Left hindlimb (tissue), 1 donor: Measurements from ENCODE around the gene DNM3.

Experiments
- DNase-seq: peaks from one replicate; pipeline ENCODE4 v3.0.0-alpha.2; 2018

DNM3 gene

DNA sequence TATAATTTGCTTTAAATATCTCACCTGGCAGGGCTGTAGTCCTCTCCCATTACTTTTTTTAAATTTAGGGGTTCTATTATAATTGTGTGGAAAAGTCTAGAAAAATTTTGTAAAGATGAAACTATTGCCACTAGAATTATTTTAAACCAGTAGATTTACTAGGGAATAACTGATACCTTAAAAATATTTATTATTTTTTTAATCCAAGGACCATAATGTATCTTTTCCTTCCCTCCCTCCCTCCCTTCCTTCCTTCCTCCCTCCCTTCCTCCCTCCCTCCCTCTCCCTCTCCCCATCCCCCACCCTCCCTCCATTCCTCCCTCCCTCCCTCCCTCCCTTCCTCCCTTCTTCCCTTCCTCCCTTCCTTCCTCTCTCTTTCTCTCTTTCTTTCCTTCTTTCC is 90.5 kb downstream of the DNM3 start:
- DNase-seq = no peak

DNA sequence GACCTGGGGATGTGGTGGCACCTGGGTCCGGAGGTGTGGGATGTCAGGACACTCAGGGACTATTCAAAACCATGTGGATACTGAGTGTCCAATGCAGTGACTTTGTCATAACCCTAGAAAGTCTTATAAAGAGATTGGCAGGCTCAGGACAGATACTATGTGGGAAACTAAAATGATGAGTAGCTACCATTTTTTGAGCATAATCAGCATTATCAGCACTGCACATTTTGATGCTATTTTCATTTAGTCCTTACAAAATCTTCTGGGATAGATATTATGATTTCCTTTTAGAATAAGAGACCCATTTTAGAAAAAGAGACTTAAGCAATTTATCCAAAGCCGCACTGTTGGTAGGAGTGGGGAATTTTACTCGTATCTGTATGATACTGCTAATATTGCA is 93.4 kb downstream of the DNM3 start:
- DNase-seq = no peak

DNA sequence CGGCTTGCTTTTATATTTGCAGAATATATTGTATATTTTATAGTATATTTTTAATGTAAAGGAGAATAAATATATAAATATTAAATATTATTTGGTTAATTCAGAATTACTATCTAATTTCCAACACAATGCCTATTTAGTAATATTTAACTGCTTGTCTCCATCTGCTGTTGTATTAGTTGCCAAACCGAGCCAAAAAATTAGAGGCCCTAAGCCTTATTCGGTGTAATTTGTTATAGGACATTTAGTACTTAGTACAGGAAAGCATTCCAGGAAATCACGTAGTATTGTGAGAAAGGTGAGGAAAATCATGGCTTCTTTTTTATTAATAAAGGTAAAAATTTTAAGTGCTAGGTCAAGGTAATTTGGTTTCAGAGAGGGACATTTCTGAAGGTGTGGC is 93.8 kb downstream of the DNM3 start:
- no peak for DNase-seq

DNA sequence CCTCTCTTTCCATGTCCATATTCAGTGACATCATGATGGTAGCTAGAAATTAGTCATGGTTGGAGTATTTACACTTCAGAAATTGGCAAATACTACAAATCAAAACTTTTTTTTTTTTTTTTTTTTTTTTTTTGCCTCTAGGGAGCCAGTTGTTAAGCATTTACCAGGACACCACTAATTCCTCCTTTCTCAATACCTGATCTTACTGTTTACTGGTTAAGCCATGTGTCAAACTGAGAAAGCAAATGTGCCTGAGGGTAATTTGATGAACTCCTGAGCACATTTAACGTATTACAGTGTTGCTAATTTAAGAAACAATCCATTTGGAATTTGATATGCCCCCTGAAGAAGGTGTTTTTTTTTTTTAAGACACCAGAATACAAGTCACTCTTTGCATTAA is 94.4 kb downstream of the DNM3 start:
- DNase-seq = no peak

DNA sequence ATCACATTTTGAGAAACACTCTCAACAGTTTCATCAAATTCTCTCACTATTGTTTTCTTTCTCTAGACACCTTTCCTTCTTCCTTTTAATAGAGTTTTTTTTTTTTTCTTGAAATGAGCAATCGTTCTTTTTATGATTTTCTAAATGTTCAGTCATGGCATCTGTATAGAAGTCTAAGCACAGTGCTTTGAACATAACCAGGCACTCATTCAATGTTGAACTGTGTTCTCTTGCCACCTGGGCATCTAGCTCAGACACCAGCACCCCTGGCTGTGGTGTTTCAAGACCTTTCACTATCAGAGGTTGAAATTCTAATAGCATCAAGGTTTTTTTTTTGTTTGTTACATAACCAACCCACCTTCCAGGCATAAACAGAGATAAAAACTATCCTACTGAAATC is 96.6 kb downstream of the DNM3 start:
- no peak for DNase-seq

DNA sequence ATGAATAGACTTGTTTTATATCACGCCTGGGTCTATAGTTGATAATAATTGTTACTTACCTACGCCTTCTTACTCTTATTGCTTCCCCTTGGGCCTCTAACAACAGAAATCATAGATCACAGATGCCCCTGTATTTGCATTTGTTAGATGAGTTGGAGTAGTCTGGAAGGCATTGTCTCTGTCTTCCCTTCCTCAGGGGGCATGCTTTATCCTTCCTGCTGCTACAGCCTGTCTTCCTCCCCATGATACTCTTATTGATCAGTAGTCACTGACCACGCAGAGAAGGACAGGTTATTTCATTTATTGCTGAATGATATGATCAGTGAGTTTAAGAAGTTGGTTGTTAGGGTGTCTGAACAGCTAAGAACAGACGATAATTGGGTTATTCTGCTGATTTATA is 98.4 kb downstream of the DNM3 start:
- no peak for DNase-seq

DNA sequence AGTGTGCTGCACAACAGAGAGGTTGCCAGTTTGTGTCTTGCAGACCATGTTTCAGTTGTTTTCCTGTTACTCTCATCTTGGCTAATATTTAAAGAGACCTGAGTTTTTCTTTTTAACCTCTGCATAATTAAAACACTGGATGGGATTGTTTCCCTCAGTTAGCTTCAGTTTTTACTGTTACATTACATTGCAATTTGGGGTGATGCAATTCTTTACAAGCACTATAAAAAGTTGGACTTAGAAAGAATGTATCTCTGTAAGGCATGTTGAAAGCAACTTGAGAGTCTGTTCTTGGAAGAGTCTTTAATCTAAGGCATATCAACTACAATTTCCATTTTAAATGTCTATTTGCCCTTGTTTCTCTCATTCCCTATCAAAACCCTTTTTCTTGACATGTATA is 99.1 kb downstream of the DNM3 start:
- no peak for DNase-seq

DNA sequence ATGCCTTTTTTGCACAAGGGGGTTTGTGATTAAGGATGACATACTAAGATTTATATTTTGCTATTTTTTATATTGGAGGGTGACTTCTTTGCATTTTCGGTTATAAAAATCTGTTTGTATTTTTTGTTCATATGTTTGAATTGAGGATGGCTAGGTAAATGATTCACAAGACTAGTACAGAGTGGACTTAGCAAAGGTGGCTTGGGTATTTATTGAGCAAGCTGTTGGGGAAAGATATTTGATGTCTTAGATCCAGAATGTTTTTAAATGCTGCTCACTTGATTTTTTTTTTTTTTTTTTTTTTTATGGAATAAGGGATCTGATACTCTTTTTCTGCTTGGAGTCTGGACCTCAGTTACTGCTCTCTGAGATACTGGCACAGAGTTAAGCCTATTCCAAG is 100.6 kb downstream of the DNM3 start:
- no peak for DNase-seq

DNA sequence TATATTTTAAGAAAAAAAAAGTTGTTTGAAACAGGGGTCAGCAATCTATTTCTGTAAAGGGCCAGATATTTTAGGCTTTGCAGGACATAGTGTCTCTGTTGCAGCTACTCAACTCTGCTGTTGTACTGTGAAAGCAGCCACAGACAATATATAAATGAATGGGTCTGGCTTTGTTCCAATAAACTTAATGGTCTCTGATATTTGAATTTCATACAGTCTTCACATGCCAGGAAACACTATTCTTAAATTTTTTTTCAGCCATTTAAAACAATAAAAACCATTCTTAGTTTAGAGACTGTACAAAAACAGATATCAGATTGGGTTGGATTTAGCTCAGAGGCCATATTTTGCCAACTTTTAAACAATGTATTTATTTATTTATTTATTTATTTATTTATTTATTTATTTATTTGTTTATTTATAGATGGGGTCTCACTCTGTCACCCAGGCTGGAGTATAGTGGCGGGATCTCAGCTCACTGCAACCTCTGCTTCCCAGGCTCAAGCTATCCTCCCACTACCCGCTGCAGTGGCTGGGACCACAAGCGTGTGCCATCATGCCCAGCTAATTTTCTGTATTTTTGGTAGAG is 102.8 kb downstream of the DNM3 start:
- DNase-seq = no peak

DNA sequence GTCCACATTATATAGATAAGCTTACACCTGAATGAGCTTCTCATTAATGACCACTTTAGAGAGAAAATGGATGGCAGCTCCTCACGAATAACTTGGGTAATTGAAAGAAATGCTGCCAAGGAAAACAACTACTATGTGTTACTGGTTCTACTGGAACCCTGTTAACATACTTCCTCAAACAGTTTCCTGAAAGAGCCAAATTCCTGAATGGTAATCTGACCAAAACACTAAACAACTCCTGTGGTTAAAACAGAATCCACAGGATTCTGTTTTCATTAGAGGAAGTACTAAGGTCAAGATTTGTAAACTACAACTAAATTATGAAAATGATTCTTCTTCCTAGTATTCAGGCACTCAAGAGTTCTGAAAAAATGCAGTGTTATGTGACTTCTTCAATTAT is 107.2 kb downstream of the DNM3 start:
- no peak for DNase-seq

DNA sequence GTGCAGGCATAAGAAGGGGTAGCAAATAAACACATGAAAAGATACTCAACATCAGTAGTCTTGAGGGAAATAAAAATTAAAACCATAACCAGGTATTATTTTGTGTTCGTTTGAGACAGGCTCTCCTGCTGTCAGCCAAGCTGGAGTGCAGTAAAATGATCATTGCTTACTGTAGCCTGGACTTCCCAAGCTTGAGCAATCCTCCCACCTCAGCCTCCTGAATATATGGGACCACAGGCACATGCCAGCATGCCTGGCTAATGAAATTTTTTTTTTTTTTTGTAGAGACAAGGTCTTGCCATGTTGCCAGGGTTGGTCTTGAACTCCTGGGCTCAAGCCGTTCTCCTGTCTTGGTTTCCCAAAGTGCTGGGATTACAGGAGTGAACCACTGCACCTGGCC is 108.0 kb downstream of the DNM3 start:
- no peak for DNase-seq

DNA sequence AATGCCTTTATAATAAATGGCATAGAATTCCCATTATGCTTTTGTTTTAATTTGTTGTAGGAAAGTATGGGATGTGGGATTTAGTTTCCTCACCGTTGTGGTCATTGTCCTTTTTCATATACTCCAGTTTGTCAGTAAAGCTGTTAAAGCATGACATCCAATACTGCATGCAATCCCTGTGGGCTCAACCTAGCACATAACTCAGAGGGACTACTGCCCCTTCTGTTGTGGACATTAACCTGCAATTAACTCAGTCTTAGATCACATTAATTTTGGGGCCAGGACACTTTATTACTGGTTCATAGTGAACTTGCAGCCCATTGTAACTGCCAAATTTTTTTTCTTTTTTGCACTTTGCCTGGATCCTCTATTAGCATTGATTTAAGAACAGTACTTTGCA is 112.5 kb downstream of the DNM3 start:
- no peak for DNase-seq

DNA sequence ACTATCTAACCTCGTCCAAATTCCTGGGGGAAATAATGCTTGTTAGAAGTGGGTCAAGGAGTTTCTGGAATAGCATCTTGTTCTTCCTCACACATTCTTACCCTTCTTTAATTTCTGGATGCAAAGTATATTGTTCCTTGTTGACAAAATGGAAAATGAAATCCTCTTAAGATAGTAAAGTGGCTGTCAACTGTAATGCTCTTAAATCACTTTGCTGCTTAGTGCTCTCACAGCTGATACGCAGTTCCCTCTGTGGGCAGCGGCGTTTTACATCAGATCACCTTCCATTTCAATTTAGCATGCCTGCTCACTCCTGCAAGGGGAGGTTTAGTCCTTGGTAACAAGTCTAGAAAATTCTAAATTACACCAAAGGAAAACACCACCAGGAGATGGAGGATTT is 113.1 kb downstream of the DNM3 start:
- DNase-seq = no peak

DNA sequence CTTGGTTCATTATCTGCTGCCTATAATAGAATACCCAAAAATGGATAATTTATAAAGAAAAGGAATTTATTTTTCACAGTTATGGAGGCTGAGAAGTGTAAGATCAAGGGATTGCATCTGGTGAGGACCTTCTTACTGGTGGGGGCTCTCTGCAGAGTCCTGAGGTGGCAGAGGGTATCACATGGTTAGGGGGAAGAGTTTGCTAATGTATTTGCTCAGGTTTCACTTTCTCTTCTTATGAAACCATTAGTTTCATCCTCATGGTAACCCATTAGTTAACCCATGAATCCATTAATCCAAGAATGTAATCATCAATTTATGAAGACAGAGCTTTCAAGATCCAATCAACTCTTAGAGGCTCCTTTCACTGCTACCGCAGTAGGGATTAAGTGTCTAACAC is 120.6 kb downstream of the DNM3 start:
- no peak for DNase-seq

DNA sequence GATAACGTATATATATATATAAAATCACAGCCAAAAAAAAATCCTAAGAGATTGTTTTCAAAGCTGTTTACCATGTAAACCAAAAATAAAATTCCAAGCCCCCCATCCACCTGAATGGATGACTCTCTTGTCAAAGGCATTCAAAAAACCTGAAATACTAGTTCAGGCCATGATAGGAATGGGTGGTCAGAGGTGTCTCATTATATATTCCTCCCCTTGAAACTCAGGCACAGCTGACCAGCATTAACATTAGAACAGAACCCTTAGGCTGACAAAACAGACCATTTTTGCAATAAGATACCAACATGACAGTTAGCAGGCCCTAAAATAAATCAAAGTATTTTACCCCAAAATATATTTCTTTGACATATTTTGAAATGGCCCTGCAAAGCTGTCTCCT is 122.5 kb downstream of the DNM3 start:
- DNase-seq = no peak

DNA sequence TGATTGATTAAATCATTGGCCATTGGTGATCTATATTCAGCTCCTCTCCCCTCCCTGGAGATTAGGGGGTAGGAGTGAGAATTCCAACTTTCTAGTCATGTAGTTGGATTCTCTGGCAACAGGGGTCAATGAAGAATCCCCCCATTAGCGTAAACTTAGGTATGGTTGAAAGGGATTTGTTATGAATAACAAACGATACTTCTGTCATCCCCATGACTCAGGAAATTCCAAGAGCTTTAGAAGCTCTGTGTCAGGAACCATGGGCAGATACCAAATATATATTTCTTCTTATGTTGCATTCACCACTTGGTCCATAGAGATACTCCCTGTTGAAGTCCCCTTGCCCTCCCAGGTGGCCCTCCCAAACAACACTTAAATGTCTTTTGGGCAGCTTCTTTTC is 124.5 kb downstream of the DNM3 start:
- no peak for DNase-seq

DNA sequence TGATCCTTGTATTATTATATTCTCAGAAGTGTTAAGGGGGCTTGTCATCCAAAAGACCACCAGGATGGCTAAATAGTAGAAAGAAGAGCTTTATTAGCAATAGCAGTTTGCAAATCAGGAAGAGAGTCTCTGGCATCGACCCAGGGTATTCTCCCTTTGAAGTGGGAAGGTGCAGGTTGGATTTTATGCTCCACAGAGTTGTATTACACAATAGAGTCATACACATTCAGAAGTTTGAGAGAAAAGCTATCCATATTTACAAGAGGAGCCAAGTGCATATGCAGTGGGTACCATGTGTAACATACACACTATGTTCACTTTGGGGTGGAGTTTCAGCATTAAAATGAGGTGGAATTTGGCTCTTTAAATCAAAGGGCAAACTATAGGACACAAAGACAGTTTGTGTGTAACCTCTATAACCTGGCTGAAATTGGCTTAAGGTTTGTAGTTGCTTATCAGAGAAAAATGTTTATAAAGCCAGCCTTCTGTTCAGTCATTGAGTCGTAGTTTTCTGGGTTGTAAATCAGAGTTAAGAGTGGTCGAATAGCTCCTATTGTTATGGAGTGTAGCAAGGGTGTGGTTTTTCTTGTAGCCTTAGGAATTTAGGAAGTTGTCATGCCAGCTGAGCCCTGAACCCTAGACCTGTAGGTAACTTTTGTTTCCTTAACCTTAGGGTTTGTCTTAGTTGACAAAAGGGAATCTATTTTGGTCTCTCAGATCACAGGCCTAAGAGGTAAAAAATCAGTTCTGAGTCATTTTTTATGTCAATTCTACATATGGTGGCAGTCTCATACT is 125.3 kb downstream of the DNM3 start:
- no peak for DNase-seq

DNA sequence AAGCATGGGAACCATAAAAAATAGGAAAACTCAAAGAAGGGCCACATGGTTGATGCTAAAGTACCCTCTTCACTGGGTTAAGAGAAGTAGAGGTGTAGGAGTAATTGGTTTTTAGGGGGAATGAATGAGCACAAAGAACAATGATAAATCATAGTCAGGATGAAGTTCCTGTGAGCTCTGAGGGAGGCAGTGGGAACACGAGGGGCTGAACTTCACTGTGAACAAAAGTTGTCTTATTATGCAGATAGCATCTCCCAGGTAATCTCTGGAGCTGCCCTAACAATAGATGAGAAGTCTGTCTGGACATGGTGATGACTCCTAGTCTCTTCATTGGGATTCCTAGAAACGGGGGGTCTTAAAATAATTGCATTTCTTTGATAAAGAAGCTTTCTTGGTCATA is 127.9 kb downstream of the DNM3 start:
- DNase-seq = no peak

DNA sequence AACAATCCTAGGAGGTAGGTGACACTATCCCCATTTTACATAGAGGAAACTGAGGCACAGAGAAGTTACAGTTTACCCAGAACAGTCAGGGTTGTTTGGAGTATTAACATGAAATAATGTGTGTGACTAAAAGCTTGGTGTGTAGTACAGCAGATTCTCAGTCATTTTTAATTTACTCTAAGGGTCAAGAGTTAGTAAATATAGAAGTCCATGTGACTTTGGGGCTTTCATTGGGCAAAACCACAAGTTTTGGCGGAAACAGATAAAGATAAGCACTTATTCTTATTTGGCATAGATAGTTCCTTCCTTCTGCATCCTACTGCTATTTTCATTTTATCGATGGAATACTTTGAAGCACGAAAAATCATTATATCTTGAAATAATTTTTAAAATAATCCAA is 128.5 kb downstream of the DNM3 start:
- DNase-seq = no peak

DNA sequence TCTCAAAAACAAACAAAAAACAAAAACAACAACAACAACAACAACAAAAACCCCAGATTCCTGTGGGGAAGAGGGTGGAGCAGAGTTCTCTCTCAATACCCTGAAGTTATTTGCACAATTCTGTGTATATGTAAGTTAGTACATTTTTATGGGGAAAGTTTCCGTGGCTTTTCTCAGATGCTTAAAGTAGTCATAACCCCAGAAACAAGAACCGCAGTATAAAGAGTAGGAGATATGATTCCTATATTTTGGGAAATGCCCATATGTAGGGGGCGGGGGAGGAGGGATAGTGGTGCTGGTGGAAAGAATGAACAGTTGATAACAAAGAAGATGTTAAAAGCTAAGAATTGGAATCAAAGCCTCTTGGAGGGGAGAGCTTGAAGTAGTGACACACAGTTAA is 131.5 kb downstream of the DNM3 start:
- DNase-seq = no peak

DNA sequence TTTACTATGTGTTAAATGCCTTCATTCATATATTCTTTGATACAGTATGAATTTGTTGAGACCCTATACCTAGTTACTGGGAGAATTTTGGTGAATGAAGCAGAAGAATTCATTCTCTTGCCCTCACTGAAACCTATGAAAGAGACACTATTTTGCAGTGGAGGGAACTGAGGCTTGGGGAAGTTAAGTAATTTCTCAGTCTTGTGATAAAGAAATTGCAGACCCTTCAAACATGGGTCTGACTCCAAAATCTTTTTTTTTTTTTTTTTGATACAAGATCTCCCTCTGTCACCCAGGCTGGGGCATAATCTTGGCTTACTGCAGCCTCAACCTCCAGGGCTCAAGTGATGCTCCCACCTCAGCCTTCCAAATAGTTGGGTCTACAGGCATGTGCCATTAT is 132.1 kb downstream of the DNM3 start:
- no peak for DNase-seq

DNA sequence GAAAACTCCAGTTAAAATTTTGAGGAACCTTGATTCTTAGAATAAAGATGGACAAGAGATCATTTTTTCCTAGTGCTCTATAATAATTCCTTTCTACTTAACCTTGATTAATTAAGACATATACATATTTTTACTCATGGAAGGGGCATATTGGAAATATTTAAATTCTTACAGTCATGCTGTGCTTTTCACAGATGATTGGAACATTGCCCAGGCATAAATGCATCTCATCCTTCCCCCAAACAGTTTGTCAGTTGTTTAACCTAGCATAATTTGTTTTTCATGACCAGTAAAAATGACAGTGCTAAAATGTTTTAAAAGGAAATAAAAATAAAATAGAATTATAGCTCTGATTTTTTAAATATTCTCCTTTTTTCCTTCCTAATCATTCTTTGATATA is 140.0 kb downstream of the DNM3 start:
- DNase-seq = no peak

DNA sequence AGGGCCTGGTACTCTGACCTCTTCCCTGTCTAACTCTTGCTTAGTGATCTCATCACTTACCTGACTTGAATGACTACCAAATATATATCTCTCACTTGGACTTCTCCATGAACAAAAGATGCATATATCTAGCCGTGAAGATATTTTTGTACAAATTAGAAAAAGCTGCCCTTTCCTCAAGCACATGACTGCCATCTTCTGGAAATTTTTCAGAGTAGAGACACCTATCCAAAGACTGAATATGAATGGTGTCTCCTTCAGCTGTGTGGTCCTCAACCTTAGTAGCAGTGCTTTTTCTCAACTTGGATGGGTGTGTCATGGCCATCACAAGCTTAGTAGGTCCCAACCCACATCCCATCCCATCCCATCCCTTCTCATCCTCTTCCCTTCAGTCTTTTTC is 142.3 kb downstream of the DNM3 start:
- DNase-seq = no peak

DNA sequence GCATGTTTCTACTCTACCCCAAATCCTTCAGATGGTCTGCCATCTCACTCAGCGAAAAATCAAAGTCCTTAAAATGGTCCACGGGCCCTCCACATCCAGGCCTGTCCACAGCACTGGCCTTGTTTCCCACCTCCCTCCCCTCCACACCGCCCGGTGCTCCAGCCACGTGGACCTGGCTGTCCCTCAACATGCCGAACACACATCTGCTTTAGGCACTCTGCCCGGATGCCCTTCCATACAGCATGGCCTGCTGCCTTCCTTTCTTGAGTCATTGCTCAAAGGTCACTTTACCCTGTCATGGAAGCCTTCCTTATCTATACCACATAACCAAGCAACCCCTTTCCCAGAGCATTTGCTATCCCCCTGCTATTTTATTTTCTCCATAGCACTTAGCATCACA is 143.0 kb downstream of the DNM3 start:
- no peak for DNase-seq

DNA sequence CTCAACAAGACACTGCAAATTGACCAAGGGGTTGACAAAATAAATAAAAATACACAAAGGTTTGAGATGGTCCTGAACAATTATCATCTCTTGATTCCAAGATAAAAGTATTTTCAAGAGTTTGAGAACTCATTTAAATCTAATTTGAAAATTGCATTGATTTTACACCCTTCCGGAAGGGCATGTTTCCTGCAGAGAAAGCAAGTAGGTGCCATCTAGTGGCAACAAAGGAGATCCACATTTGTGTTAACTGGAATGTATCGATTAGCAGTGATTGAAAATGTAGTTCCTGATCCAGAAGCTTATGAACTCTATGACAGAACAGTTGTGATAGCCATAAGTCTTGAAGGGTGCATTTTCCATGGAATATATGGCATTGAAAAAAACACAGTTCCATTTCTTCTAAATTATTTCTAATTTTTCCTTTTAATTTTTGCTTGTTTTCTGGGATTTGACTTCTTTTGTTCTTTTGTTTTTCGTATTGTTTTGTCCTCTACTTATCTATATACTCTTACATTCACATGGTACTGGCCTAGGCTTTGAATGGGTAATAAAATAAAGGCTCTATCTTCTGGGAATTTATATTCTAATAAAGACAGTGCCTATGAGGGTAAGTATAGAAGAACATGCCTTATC is 143.7 kb downstream of the DNM3 start:
- DNase-seq = no peak
